IMR-90 (cell line): ENCODE measurements around the gene CCN5. TPM values are rescaled to one million over a fixed set of nuclear protein-coding genes. Genes with fewer than 3 reads are reported as not detected.

Source experiments
- ATAC-seq: fragments of 200-7000 bp; cut with Tn5 transposase; 2 replicates; pipeline ENCODE4 v1.9.1; 2020; ENCODE audit warnings: low read depth, mild to moderate bottlenecking, moderate library complexity
- BruUV-seq: library from RNA; stranded (reverse); fragments of 400-500 nt; replicated peaks from 2 replicates; lab custom pipeline; 2021; lab: Mats Ljungman, UMichigan
- CTCF ChIA-PET: fragments of 300-600 bp; formaldehyde crosslinking; extraction: SDS; loops from one replicate; lab custom pipeline; 2021; ENCODE audit warnings: antibody characterized with exemption; lab: Yijun Ruan, JAX
- POLR2A ChIA-PET: fragments of 300-600 bp; sonication (Branson Sonifier 250); formaldehyde crosslinking; loops from one replicate; lab custom pipeline; 2022; ENCODE audit warnings: antibody characterized with exemption; ENCODE audit not compliant: unreplicated experiment; lab: Charles Lee
- DNase-seq: peaks from one replicate; pipeline ENCODE4 v3.0.0; 2013
- H2AFZ ChIP-seq: replicated peaks from 2 replicates; pipeline ENCODE3; 2013; ENCODE audit warnings: low read length, mild to moderate bottlenecking; ENCODE audit not compliant: poor library complexity
- H2AK5ac ChIP-seq: 2 replicates; pipeline ENCODE4 v1.6.1; 2013; ENCODE audit warnings: low read depth, low read length, inconsistent platforms
- H2AK9ac ChIP-seq: replicated peaks from 2 replicates; pipeline ENCODE3; 2013; ENCODE audit warnings: mild to moderate bottlenecking, low read depth, low read length, moderate library complexity; ENCODE audit not compliant: poor library complexity
- H2BK120ac ChIP-seq: 2 replicates; pipeline ENCODE4 v1.6.1; 2013; ENCODE audit warnings: low read depth, low read length, inconsistent platforms
- H2BK15ac ChIP-seq: 3 replicates; pipeline ENCODE4 v1.6.1; 2013; ENCODE audit warnings: low read depth, low read length, inconsistent platforms
- H2BK20ac ChIP-seq: 2 replicates; pipeline ENCODE4 v1.6.1; 2013; ENCODE audit warnings: low read depth, mild to moderate bottlenecking, inconsistent platforms, low read length, moderate library complexity
- H2BK5ac ChIP-seq: 2 replicates; pipeline ENCODE4 v1.6.1; 2013; ENCODE audit warnings: mild to moderate bottlenecking, low read depth, low read length, inconsistent platforms; ENCODE audit not compliant: poor library complexity, severe bottlenecking
- H3K14ac ChIP-seq: replicated peaks from 2 replicates; pipeline ENCODE4 v1.6.1; 2013; ENCODE audit warnings: low read depth, low read length, inconsistent platforms
- H3K18ac ChIP-seq: 2 replicates; pipeline ENCODE4 v1.6.1; 2013; ENCODE audit warnings: low read depth, low read length, control low read depth
- H3K23ac ChIP-seq: 2 replicates; pipeline ENCODE4 v1.6.1; 2013; ENCODE audit warnings: low read depth, low read length, inconsistent platforms
- H3K27ac ChIP-seq: 2 replicates; pipeline ENCODE4 v1.5.1; 2013; ENCODE audit warnings: mild to moderate bottlenecking, control low read depth, low read length; ENCODE audit not compliant: insufficient read depth
- H3K27me3 ChIP-seq: 2 replicates; pipeline ENCODE4 v1.6.1; 2013; ENCODE audit warnings: low read length; ENCODE audit not compliant: control insufficient read depth, insufficient read depth
- H3K36me3 ChIP-seq: 2 replicates; pipeline ENCODE4 v1.6.1; 2013; ENCODE audit warnings: low read length, mixed read lengths; ENCODE audit not compliant: control insufficient read depth, insufficient read depth
- H3K4ac ChIP-seq: 2 replicates; pipeline ENCODE4 v1.6.1; 2013; ENCODE audit warnings: low read depth, low read length, inconsistent platforms
- H3K4me1 ChIP-seq: 2 replicates; pipeline ENCODE4 v1.6.1; 2013; ENCODE audit warnings: low read length, mixed read lengths; ENCODE audit not compliant: control insufficient read depth, insufficient read depth
- H3K4me2 ChIP-seq: 2 replicates; pipeline ENCODE4 v1.6.1; 2013; ENCODE audit warnings: low read depth, mild to moderate bottlenecking, control low read depth, low read length, moderate library complexity
- H3K4me3 ChIP-seq: 2 replicates; pipeline ENCODE4 v1.5.1; 2013; ENCODE audit warnings: low read depth, mild to moderate bottlenecking, control low read depth, low read length, moderate library complexity; ENCODE audit not compliant: insufficient read depth
- H3K56ac ChIP-seq: 2 replicates; pipeline ENCODE4 v1.6.1; 2013; ENCODE audit warnings: low read length, inconsistent platforms; ENCODE audit not compliant: insufficient read depth; ENCODE audit errors: extremely low read depth
- H3K79me1 ChIP-seq, 2 experiments: 2 replicates each; pipeline ENCODE4 v1.6.1; 2013; ENCODE audit warnings: low read length in 2 of 2, inconsistent platforms in 1 of 2, low read depth in 1 of 2
- H3K9ac ChIP-seq: 2 replicates; pipeline ENCODE4 v1.6.1; 2013; ENCODE audit warnings: low read depth, low read length, control low read depth
- H3K9me1 ChIP-seq: 2 replicates; pipeline ENCODE4 v1.6.1; 2013; ENCODE audit warnings: low read length, inconsistent platforms; ENCODE audit not compliant: insufficient read depth
- H3K9me3 ChIP-seq: 2 replicates; pipeline ENCODE4 v1.6.1; 2013; ENCODE audit warnings: low read length; ENCODE audit not compliant: control insufficient read depth, insufficient read depth
- H4K20me1 ChIP-seq: 2 replicates; pipeline ENCODE4 v1.6.1; 2013; ENCODE audit warnings: low read length, inconsistent platforms; ENCODE audit not compliant: insufficient read depth
- H4K5ac ChIP-seq: 2 replicates; pipeline ENCODE4 v1.6.1; 2013; ENCODE audit warnings: mild to moderate bottlenecking, low read depth, low read length, control low read depth
- H4K8ac ChIP-seq, 2 experiments: 2 replicates each; pipeline ENCODE4 v1.6.1; 2013; ENCODE audit warnings: low read depth in 2 of 2, low read length in 2 of 2, control low read depth in 1 of 2, inconsistent platforms in 1 of 2
- H4K91ac ChIP-seq: 2 replicates; pipeline ENCODE4 v1.6.1; 2013; ENCODE audit warnings: low read depth, low read length, inconsistent platforms; ENCODE audit not compliant: insufficient read depth
- CEBPB ChIP-seq: IDR thresholded peaks from 2 replicates; pipeline ENCODE4 v1.6.1; 2012; ENCODE audit warnings: low read depth, low read length, improper control_type of control experiment
- CHD1 ChIP-seq: IDR thresholded peaks from 2 replicates; pipeline ENCODE4 v1.6.1; 2012; ENCODE audit warnings: low read depth, low read length, improper control_type of control experiment
- FOS ChIP-seq: fragments of 150-350 bp; IDR thresholded peaks from 2 replicates; pipeline ENCODE4 v1.6.1; 2016; ENCODE audit warnings: low read depth, low read length
- RCOR1 ChIP-seq: IDR thresholded peaks from 2 replicates; pipeline ENCODE4 v1.6.1; 2012; ENCODE audit warnings: mild to moderate bottlenecking, low read length, improper control_type of control experiment; ENCODE audit not compliant: insufficient replicate concordance
- RFX5 ChIP-seq: IDR thresholded peaks from 2 replicates; pipeline ENCODE4 v1.8.0; 2012; ENCODE audit warnings: low read depth, mild to moderate bottlenecking, low read length, moderate library complexity
- WGBS, 2 experiments: methylation state at CpG; one replicate each; pipeline versions ENCODE4 v1.1.5 to v1.1.7; 2013; ENCODE audit warnings: missing lambda C conversion rate in 2 of 2; ENCODE audit not compliant: insufficient read length in 1 of 2; ENCODE audit errors: extremely low coverage in 2 of 2; 5-methylcytosine and 5-hydroxymethylcytosine counted together
- dilution Hi-C: fragments of 300-500 bp; cut with HindIII; formaldehyde crosslinking; loops from one replicate; pipeline ENCODE4 v1.14.3; 2018; ENCODE audit warnings: low sequenced_read_pairs; ENCODE audit not compliant: unreplicated experiment
- in situ Hi-C: fragments of 300-500 bp; cut with MboI; formaldehyde crosslinking; loops from 3 replicates; pipeline ENCODE4 v1.14.3; 2019; ENCODE audit warnings: low sequenced_read_pairs, inconsistent platforms, mixed read lengths
- intact Hi-C: fragments of 100-400 bp; cut with micrococcal nuclease; formaldehyde crosslinking; loops from 2 replicates; pipeline ENCODE4 v1.10.0; 2022
- polyA plus RNA-seq, 3 experiments: library from polyadenylated mRNA; depleted of rRNA; stranded (reverse); fragments of >200 nt; gene quantifications; 2 replicates each; pipeline ENCODE4 v1.2.3, GENCODE V29; 2012; ENCODE audit warnings: low replicate concordance in 1 of 3
- total RNA-seq: library from RNA; depleted of rRNA; stranded (reverse); fragments of >200 nt; gene quantifications from 2 replicates; pipeline ENCODE4 v1.2.3, GENCODE V29; 2012
- TF ChIP-seq, protein P1 (sequence below): conservative IDR thresholded peaks from 2 replicates; pipeline ENCODE4 v1.5.1; 2012; ENCODE audit warnings: mild to moderate bottlenecking, low read depth, low read length, improper control_type of control experiment
- TF ChIP-seq, protein P2 (sequence below): fragments of 150-350 bp; IDR thresholded peaks from 2 replicates; pipeline ENCODE4 v1.6.1; 2017; ENCODE audit warnings: mild to moderate bottlenecking, antibody characterized with exemption, low read length, low read depth

The CCN5 gene
- total and polyA plus RNA-seq, 2 of the 4 experiments (the other 2 are of a cell fraction) = not detected

DNA sequence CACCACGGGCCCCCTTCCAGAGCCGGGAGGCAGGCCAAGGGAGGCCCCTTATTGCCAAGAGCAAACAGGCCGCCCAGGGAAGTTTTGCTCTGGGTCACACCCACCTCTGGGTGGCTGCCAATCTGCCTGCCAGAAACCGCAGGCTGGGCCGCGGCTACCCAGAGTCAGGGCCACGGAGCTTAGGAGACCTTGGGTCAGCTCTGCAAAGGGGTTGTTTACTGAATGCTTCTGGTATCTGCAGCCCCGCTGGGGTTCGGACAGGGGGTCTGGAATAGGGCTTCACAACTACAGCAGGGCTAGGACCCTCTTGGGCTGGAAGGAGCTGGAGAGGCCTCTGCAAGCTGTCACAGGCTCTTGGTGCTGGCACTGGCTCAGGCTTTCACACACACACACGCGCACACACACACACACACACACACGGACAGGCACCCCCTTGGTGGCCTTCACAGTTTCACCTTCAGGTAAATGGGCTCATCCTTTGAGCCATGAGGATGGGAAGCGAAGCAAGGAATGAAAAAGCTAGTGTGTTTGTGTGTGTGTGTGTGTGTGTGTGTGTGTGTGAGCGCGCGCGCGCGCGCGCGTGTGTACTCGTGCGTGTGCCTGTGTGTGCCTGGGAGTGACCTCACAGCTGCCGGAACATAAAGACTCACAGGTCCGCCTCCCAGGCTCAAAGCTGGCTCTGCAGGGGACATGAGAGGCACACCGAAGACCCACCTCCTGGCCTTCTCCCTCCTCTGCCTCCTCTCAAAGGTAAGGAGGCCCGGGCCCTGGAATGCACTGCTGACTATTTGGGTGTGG, at the start of gene CCN5 (continued):
- no peak for TF ChIP-seq RCOR1
- TF ChIP-seq, protein P1, sequence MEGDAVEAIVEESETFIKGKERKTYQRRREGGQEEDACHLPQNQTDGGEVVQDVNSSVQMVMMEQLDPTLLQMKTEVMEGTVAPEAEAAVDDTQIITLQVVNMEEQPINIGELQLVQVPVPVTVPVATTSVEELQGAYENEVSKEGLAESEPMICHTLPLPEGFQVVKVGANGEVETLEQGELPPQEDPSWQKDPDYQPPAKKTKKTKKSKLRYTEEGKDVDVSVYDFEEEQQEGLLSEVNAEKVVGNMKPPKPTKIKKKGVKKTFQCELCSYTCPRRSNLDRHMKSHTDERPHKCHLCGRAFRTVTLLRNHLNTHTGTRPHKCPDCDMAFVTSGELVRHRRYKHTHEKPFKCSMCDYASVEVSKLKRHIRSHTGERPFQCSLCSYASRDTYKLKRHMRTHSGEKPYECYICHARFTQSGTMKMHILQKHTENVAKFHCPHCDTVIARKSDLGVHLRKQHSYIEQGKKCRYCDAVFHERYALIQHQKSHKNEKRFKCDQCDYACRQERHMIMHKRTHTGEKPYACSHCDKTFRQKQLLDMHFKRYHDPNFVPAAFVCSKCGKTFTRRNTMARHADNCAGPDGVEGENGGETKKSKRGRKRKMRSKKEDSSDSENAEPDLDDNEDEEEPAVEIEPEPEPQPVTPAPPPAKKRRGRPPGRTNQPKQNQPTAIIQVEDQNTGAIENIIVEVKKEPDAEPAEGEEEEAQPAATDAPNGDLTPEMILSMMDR = no peak

DNA sequence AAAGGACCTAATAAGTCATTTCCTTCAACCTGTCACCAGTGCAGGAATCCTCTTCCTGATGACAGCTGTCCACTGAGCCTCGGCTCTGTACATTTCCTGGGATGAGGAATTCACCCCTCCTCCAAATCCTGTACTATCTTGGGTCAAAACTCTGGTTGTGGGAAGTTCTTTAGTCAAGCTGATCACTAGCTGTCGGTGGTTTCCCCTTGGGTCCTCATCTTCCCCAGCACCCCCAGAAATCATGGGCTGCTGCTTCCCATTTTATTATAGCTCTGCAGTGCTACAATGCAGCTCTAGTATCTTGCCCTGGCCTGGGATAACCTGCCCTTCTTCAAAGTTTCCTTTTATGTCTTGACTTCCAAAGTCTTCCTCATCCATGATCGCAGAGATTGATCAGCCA, 49.1 kb upstream of the CCN5 start:
- Histone ChIP-seq H3K9me1 (no peaks in the 10 kb centered on the region), H3K4me2 (no peak overlapping the region), H4K91ac (no peak overlapping the region), H3K27me3 (peaks cover 23% of the 10 kb centered on the region), H2AFZ (no peak overlapping the region), H3K4me3 (no peak overlapping the region), H2BK5ac (no peak overlapping the region), H2AK5ac (no peak overlapping the region), H4K5ac (no peak overlapping the region), H3K27ac (no peak overlapping the region), H3K79me1 (no peaks in the 10 kb centered on the region), H3K14ac (no peak overlapping the region), H3K36me3 (no peaks in the 10 kb centered on the region), H3K9me3 (no peaks in the 10 kb centered on the region), H2BK15ac (no peak overlapping the region), H2AK9ac (no peak overlapping the region), H2BK20ac (no peak overlapping the region), H3K9ac (no peak overlapping the region), H3K23ac (no peak overlapping the region), H4K8ac (no peak overlapping the region), H3K4ac (no peak overlapping the region), H3K18ac (no peak overlapping the region), H2BK120ac (no peak overlapping the region), H4K20me1 (no peaks in the 10 kb centered on the region), H3K56ac (no peak overlapping the region), H3K4me1 (no peaks in the 10 kb centered on the region)
- dilution Hi-C loops (no loop called here), in situ Hi-C loops (no loop called here), intact Hi-C loops (no loop called here)
- TF ChIP-seq, protein P2, sequence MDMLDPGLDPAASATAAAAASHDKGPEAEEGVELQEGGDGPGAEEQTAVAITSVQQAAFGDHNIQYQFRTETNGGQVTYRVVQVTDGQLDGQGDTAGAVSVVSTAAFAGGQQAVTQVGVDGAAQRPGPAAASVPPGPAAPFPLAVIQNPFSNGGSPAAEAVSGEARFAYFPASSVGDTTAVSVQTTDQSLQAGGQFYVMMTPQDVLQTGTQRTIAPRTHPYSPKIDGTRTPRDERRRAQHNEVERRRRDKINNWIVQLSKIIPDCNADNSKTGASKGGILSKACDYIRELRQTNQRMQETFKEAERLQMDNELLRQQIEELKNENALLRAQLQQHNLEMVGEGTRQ = no peak
- TF ChIP-seq FOS (no peak), CEBPB (no peak), CHD1 (no peak), RFX5 (no peak)
- ATAC-seq (no peak), DNase-seq (no peak)
- CTCF ChIA-PET = interaction anchor here (1.0 kb wide), 1 partner anchor 17 kb away, joined by 3 read pairs; no protein-coding TSS in a partner anchor
- no TSS peak for BruUV-seq
- no CpG with 5 or more reads among the region's 3 CpGs for WGBS, 2 experiments
- POLR2A ChIA-PET = no interaction called here
